PC-3 (cell line): Measurements from ENCODE around the gene PPP1R26. TPM values are rescaled to one million over a fixed set of nuclear protein-coding genes. Genes with fewer than 3 reads are reported as not detected.

Experiments used
- ATAC-seq: fragments of 200-7000 bp; cut with Tn5 transposase; 2 replicates; pipeline ENCODE4 v1.9.1; 2020; ENCODE audit warnings: mild to moderate bottlenecking, moderate library complexity
- BruUV-seq: library from RNA; stranded (reverse); fragments of 400-500 nt; replicated peaks from 2 replicates; lab custom pipeline; 2021; lab: Mats Ljungman, UMichigan
- CTCF ChIA-PET: fragments of 300-600 bp; sonication (Branson Sonifier 250); formaldehyde crosslinking; loops from one replicate; lab custom pipeline; 2022; ENCODE audit warnings: antibody characterized with exemption; lab: Charles Lee
- POLR2A ChIA-PET: fragments of 300-600 bp; sonication (Branson Sonifier 250); formaldehyde crosslinking; loops from one replicate; lab custom pipeline; 2022; ENCODE audit warnings: antibody characterized with exemption; ENCODE audit not compliant: unreplicated experiment; lab: Charles Lee
- DNase-seq: peaks from one replicate; pipeline ENCODE4 v3.0.0-alpha.2; 2015
- H2AFZ ChIP-seq: fragments of 300-600 bp; sonication (generic); 2 replicates; pipeline ENCODE4 v1.6.0; 2016; ENCODE audit warnings: antibody characterized with exemption, low read length
- H3F3A ChIP-seq: fragments of 300-600 bp; sonication (generic); one replicate; pipeline ENCODE4 v1.6.0; 2017; ENCODE audit warnings: antibody characterized with exemption, low read length, control low read depth, mild to moderate bottlenecking; ENCODE audit not compliant: unreplicated experiment
- H3K27ac ChIP-seq: fragments of 300-600 bp; sonication (generic); 2 replicates; pipeline ENCODE4 v1.5.1; 2016; ENCODE audit warnings: mild to moderate bottlenecking, low read length
- H3K27me3 ChIP-seq: fragments of 300-600 bp; sonication (generic); 2 replicates; pipeline ENCODE4 v1.6.1; 2016; ENCODE audit warnings: low read length, mixed read lengths
- H3K36me3 ChIP-seq: fragments of 300-600 bp; sonication (generic); 2 replicates; pipeline ENCODE4 v1.6.1; 2016; ENCODE audit warnings: low read depth, mixed run types, low read length, mixed read lengths
- H3K4me1 ChIP-seq: fragments of 300-600 bp; sonication (generic); 2 replicates; pipeline ENCODE4 v1.5.1; 2016; ENCODE audit warnings: low read length; ENCODE audit not compliant: insufficient read depth
- H3K4me2 ChIP-seq: fragments of 300-600 bp; sonication (generic); 2 replicates; pipeline ENCODE4 v1.6.0; 2016; ENCODE audit warnings: low read length
- H3K4me3 ChIP-seq: fragments of 300-600 bp; sonication (generic); 2 replicates; pipeline ENCODE4 v1.5.1; 2016; ENCODE audit warnings: mild to moderate bottlenecking, low read length, mixed read lengths
- H3K79me2 ChIP-seq: fragments of 300-600 bp; sonication (generic); 2 replicates; pipeline ENCODE4 v1.6.1; 2017; ENCODE audit warnings: low read length, mixed read lengths
- H3K9ac ChIP-seq: fragments of 300-600 bp; sonication (generic); 2 replicates; pipeline ENCODE4 v1.6.0; 2016; ENCODE audit warnings: mild to moderate bottlenecking, low read length
- H3K9me2 ChIP-seq: fragments of 300-600 bp; sonication (generic); replicated peaks from 2 replicates; pipeline ENCODE4 v1.6.1; 2016; ENCODE audit warnings: mixed run types, low read length, mixed read lengths
- H3K9me3 ChIP-seq: fragments of 300-600 bp; sonication (generic); 2 replicates; pipeline ENCODE4 v1.6.1; 2016; ENCODE audit warnings: low read length, mixed read lengths
- H4K20me1 ChIP-seq: fragments of 300-600 bp; sonication (generic); 2 replicates; pipeline ENCODE4 v1.6.1; 2016; ENCODE audit warnings: low read length, mixed read lengths
- EZH2 ChIP-seq: fragments of 300-600 bp; sonication (generic); IDR thresholded peaks from one replicate; pipeline ENCODE4 v1.6.1; 2017; ENCODE audit warnings: antibody characterized with exemption, mild to moderate bottlenecking, low read length; ENCODE audit not compliant: unreplicated experiment
- EZH2phosphoT487 ChIP-seq: fragments of 300-600 bp; sonication (generic); IDR thresholded peaks from 2 replicates; pipeline ENCODE4 v1.6.1; 2018; ENCODE audit warnings: mild to moderate bottlenecking, antibody characterized with exemption, low read length, borderline replicate concordance
- intact Hi-C: fragments of 100-400 bp; cut with micrococcal nuclease; formaldehyde crosslinking; loops from 2 replicates; pipeline ENCODE4 v1.9.0; 2023
- total RNA-seq: library from RNA; depleted of rRNA; stranded (reverse); fragments of >200 nt; gene quantifications from 2 replicates; pipeline ENCODE4 v1.2.3, GENCODE V29; 2014
- TF ChIP-seq, protein P1 (sequence below): fragments of 300-600 bp; sonication (generic); conservative IDR thresholded peaks from 2 replicates; pipeline ENCODE4 v1.5.1; 2017; ENCODE audit warnings: antibody characterized with exemption, low read depth, mild to moderate bottlenecking, low read length

The PPP1R26 gene
- total RNA-seq, 1 experiment from 2014 or later, result 22.6 TPM

DNA sequence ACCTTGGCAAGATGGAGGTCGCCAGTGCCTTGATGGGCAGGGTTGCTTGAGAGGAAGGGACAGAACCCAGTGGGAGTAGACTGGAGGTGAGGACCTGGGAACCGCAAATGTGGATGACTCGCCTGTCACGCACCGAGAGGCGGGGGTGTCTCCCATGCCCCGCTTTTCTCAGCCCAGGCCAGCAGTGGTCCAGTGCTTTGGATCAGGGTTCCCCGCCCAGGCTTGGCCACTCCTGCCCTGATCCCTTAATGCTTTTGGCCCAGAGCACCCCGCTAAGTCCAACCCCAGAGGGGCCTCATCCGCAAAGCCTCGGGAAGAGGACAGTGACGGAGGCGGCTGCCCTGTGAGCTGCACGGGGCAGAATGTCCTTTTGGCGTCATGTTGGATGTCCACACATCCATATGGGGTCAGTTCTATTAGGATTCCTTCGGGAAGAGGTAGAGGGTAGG lies 23.3 kb downstream of the PPP1R26 start:
- H3K36me3 ChIP-seq, result peaks cover 6% of the 10 kb centered on the region; the same call in 1 of the 2 replicates
- no peak overlapping the region for H3K27ac ChIP-seq
- no peak overlapping the region for H3K9ac ChIP-seq
- no peaks in the 10 kb centered on the region for H3K9me2 ChIP-seq
- TF ChIP-seq EZH2phosphoT487, result no peak
- TF ChIP-seq, protein P1, sequence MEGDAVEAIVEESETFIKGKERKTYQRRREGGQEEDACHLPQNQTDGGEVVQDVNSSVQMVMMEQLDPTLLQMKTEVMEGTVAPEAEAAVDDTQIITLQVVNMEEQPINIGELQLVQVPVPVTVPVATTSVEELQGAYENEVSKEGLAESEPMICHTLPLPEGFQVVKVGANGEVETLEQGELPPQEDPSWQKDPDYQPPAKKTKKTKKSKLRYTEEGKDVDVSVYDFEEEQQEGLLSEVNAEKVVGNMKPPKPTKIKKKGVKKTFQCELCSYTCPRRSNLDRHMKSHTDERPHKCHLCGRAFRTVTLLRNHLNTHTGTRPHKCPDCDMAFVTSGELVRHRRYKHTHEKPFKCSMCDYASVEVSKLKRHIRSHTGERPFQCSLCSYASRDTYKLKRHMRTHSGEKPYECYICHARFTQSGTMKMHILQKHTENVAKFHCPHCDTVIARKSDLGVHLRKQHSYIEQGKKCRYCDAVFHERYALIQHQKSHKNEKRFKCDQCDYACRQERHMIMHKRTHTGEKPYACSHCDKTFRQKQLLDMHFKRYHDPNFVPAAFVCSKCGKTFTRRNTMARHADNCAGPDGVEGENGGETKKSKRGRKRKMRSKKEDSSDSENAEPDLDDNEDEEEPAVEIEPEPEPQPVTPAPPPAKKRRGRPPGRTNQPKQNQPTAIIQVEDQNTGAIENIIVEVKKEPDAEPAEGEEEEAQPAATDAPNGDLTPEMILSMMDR, result no peak
- TF ChIP-seq EZH2, result no peak
- H3K4me2 ChIP-seq, result no peak overlapping the region
- no TSS peak for BruUV-seq
- peaks cover 22% of the 10 kb centered on the region for H3K79me2 ChIP-seq
- POLR2A ChIA-PET, result no interaction called here
- H3K9me3 ChIP-seq, result no peaks in the 10 kb centered on the region
- intact Hi-C loops, result no loop called here
- CTCF ChIA-PET, result no interaction called here
- no peak overlapping the region for H2AFZ ChIP-seq
- peaks cover 7% of the 10 kb centered on the region for H3K4me1 ChIP-seq
- DNase-seq (no peak), ATAC-seq (no peak)
- no peaks in the 10 kb centered on the region for H3K27me3 ChIP-seq
- H3F3A ChIP-seq, result no peaks in the 10 kb centered on the region
- H4K20me1 ChIP-seq, result no peaks in the 10 kb centered on the region
- H3K4me3 ChIP-seq, result no peak overlapping the region

DNA sequence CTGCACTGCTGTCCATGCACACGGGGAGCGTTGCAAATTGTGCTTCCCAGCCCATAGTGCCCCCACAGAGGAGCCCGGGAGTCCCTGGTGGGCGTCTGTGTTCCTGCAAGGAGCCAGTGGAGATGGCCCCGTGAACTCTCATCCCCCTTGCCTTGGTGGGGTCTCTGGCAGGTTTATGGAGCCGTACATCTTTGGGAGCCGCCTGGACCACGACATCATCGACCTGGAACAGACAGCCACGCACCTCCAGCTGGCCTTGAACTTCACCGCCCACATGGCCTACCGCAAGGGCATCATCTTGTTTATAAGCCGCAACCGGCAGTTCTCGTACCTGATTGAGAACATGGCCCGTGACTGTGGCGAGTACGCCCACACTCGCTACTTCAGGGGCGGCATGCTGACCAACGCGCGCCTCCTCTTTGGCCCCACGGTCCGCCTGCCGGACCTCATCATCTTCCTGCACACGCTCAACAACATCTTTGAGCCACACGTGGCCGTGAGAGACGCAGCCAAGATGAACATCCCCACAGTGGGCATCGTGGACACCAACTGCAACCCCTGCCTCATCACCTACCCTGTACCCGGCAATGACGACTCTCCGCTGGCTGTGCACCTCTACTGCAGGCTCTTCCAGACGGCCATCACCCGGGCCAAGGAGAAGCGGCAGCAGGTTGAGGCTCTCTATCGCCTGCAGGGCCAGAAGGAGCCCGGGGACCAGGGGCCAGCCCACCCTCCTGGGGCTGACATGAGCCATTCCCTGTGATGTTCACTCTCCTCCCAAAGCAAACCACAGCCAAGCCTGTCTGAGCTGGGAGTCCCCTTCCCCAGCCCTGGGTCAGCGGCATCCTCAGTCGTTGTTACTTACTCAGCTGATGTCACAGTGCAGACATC lies 24.0 kb downstream of the PPP1R26 start:
- Histone ChIP-seq H3K27ac (no peak overlapping the region), H2AFZ (no peak overlapping the region), H3K9me3 (no peaks in the 10 kb centered on the region), H3K4me3 (no peak overlapping the region), H3K36me3 (peaks cover 6% of the 10 kb centered on the region; the same call in 1 of the 2 replicates), H3K9me2 (no peaks in the 10 kb centered on the region), H3K27me3 (no peaks in the 10 kb centered on the region), H4K20me1 (no peaks in the 10 kb centered on the region), H3K9ac (no peak overlapping the region), H3F3A (no peaks in the 10 kb centered on the region), H3K4me1 (peaks cover 7% of the 10 kb centered on the region), H3K4me2 (no peak overlapping the region), H3K79me2 (peaks cover 22% of the 10 kb centered on the region)
- ChIA-PET CTCF (no interaction called here), POLR2A (no interaction called here)
- TSS peak; percentile 7 for BruUV-seq
- ATAC-seq, result no peak
- no peak for DNase-seq
- intact Hi-C loops, result no loop called here
- TF ChIP-seq EZH2phosphoT487 (no peak), EZH2 (no peak)
- TF ChIP-seq, protein P1, result no peak
